Right lobe of liver (tissue), 4 donors: ENCODE measurements around the gene GALNT15.

Source experiments
- POLR2A ChIP-seq: fragments of 450-650 bp; IDR thresholded peaks from one replicate; pipeline ENCODE4 v1.6.1; 2017; ENCODE audit warnings: antibody characterized with exemption, mild to moderate bottlenecking
- TF ChIP-seq, protein P1 (sequence below), 4 donors: fragments of 200-600 bp in 3 of 4; fragments of 450-650 bp in 1 of 4; IDR thresholded peaks; one replicate each; pipeline versions ENCODE4 v1.5.1 to v1.8.0; 2016 to 2022; ENCODE audit warnings: antibody characterized with exemption in 4 of 4, mild to moderate bottlenecking in 2 of 4
- donor health status: DM: no; HTN: no; CAD: no.
- donor health status: DM: no; HTN: no; CAD: no.
- donor health status: DM: no; HTN: yes; CAD: no.

- TF ChIP-seq, protein P1, sequence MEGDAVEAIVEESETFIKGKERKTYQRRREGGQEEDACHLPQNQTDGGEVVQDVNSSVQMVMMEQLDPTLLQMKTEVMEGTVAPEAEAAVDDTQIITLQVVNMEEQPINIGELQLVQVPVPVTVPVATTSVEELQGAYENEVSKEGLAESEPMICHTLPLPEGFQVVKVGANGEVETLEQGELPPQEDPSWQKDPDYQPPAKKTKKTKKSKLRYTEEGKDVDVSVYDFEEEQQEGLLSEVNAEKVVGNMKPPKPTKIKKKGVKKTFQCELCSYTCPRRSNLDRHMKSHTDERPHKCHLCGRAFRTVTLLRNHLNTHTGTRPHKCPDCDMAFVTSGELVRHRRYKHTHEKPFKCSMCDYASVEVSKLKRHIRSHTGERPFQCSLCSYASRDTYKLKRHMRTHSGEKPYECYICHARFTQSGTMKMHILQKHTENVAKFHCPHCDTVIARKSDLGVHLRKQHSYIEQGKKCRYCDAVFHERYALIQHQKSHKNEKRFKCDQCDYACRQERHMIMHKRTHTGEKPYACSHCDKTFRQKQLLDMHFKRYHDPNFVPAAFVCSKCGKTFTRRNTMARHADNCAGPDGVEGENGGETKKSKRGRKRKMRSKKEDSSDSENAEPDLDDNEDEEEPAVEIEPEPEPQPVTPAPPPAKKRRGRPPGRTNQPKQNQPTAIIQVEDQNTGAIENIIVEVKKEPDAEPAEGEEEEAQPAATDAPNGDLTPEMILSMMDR (IDR thresholded peaks at IDR 0.05): no peak
- TF ChIP-seq POLR2A: no peak
Measured at GRCh38 chr3:16258866-16259265, 84.4 kb downstream of the GALNT15 start.
